Stimulated activated CD4-positive, alpha-beta T cell treated with anti-CD3 and anti-CD28 coated beads, Interleukin-4, amount 100 ng/mL, for 24 hours (primary cell): Measurements from ENCODE around the gene RNF187.
A peak's percentile ranks its signal among the peaks of the same experiment; 100 is the strongest.
"Not testable (repeated sequence)": the region's sequence is repeated elsewhere in the genome, so short reads cannot be mapped to it uniquely, and the experiment has no call there.

Source experiments
- DNase-seq: peaks from one replicate; pipeline ENCODE4 v3.0.0-alpha.2; 2020

Gene RNF187

GRCh38 chr1:228462560-228462959 lies 24.6 kb upstream of the RNF187 start:
- DNase-seq: no peak

- no peak for DNase-seq
These were observed 24.1 kb upstream of the RNF187 start for GRCh38 chr1:228463009-228463558.

- DNase-seq: peak; percentile 56
These were observed 23.4 kb upstream of the RNF187 start for GRCh38 chr1:228463559-228464455.

GRCh38 chr1:228464487-228464983 lies 22.6 kb upstream of the RNF187 start:
- DNase-seq: peak; percentile 89

GRCh38 chr1:228465141-228465540 lies 22.0 kb upstream of the RNF187 start:
- DNase-seq: no peak

GRCh38 chr1:228465571-228466146 lies 21.5 kb upstream of the RNF187 start:
- no peak for DNase-seq

GRCh38 chr1:228468188-228468587 lies 19.0 kb upstream of the RNF187 start:
- DNase-seq: not testable (repeated sequence)

- DNase-seq: no peak
These were observed 17.6 kb upstream of the RNF187 start for GRCh38 chr1:228469413-228470162.

- no peak for DNase-seq
These were observed 15.9 kb upstream of the RNF187 start for GRCh38 chr1:228471154-228471761.

GRCh38 chr1:228471762-228472398 lies 15.3 kb upstream of the RNF187 start:
- no peak for DNase-seq

GRCh38 chr1:228472655-228473054 lies 14.5 kb upstream of the RNF187 start:
- no peak for DNase-seq

GRCh38 chr1:228474507-228474906 lies 12.7 kb upstream of the RNF187 start:
- no peak for DNase-seq

- DNase-seq: no peak
These were observed 11.4 kb upstream of the RNF187 start for GRCh38 chr1:228475812-228476211.

GRCh38 chr1:228477263-228477662 lies 9.9 kb upstream of the RNF187 start:
- no peak for DNase-seq

GRCh38 chr1:228478326-228478725 lies 8.9 kb upstream of the RNF187 start:
- no peak for DNase-seq

GRCh38 chr1:228478912-228479711 lies 8.1 kb upstream of the RNF187 start:
- no peak for DNase-seq

GRCh38 chr1:228483789-228484188 lies 3.4 kb upstream of the RNF187 start:
- no peak for DNase-seq

GRCh38 chr1:228486596-228487335 lies 416 bp upstream of the RNF187 start:
- peak; percentile 77 for DNase-seq

- no peak for DNase-seq
These were observed 1.1 kb downstream of the RNF187 start for GRCh38 chr1:228488125-228488817.
